HG03103 (cell line): ENCODE data around the gene AFAP1L2.

Experiments used
- ATAC-seq: cut with Tn5 transposase; IDR thresholded peaks from one replicate; pipeline ENCODE4 v1.9.1; 2021; ENCODE audit warnings: low read depth; ENCODE audit not compliant: unreplicated experiment

Gene AFAP1L2

GRCh38 chr10:114418109-114418508 lies 13.8 kb upstream of the AFAP1L2 start:
- ATAC-seq, result no peak

DNA sequence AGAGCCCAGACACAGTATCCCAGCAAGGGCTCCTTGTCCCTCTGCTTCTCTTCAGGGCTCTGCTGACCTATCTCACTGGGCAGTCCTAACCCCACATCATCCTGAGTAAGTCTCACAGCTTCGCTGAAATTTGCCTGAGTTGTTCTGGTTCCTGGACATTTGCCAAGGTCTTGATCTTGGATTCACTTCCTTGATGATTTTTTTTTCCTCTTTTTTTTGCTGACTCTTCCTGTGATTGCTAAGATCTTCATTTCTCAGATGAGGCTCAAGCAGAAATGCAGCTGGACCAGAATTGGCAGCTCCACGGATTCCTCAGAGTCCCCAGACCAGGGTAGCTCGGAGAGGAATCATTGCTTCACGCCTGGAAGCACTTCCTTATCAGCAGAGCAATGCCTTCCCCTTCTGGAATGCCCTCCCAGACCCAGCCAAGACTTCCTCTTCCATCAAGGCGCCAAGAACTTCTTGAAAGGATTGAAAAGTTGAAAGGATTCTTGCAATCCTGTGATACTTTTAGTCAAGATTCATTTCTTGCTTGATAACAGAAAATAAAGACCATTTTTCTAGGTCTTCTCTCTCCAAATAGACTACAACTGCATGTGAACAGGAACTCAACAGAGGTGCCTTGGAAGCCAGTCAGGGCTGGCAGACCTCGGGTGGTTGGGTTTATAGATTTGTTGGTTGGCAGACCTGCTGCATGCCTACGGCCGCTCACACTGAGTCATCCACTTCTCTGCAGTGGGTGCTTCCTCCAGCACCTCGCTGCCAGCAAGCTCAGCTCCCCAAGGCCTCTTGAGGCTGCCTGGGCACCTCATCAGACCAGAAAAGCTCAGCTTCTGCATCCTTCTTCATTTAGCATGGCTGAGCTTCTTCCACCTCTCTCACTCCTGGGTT lies 8.8 kb upstream of the AFAP1L2 start:
- ATAC-seq, result no peak

GRCh38 chr10:114408968-114409444 lies 4.7 kb upstream of the AFAP1L2 start:
- ATAC-seq, result no peak

GRCh38 chr10:114408112-114408967 lies 4.0 kb upstream of the AFAP1L2 start:
- no peak for ATAC-seq

DNA sequence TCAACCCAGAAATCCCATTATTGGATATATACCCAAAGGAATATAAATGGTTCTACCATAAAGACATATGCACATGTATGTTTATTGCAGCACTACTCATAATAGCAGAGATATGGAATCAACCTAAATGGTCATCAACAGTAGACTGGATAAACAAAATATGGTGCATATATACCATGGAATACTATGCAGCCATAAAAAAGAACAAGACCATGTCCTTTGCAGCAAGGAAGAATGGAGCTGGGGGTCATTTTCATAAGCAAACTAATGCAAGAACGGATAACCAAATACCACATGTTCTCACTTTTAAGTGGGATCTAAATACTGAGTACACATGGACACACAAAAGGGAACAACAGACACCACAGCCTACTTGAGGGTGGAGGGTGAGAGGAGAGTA lies 2.2 kb upstream of the AFAP1L2 start:
- no peak for ATAC-seq

DNA sequence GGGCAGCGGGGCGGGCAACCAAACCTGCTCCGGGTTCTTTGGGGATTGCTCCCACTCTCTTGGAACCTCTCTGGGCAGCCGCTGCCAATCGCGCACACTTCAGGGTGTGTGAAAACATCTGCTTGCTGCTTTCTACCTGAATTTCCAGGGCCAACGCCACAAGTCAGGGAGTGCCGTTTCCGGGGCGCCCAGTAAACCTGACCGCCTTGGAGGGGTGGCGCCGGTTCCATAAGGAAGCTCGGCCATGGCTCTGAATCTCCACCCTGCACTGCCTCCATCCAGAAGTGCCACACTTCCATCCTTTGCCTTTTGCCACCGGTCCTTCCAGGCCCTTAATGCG lies 679 bp upstream of the AFAP1L2 start:
- no peak for ATAC-seq

DNA sequence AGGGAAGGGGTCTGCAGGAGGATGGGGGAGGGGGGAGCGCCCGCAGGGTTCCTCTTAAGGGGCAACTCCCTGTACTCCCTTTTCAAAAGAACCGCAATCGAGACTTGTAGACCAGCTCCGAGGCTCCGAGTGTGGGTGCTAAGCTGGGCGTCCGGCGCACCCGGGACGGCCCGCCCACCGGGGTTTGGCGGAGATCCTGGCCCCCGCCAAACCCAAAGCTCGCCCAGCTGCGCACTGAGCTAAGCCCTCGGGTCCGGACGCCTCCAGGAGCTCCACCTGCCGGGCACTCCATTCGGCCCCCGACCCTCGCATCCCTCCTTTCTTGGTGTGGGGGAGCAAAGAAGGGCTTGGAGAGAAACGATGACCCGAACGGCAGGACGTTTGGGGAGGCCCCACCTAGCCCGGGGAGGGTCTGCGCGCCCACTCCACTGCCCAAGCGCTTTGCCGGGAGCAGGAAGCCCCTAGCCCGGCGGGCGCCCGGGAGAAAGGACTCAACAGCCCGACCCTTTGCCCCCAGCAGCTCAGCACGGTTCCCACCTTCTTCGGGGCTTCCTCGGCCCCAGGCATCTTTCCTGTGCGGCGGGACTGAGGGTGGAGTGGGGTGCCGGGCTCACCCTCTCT lies 651 bp downstream of the AFAP1L2 start:
- ATAC-seq, result no peak

- ATAC-seq, result no peak
Measured at GRCh38 chr10:114402871-114403540, 1.3 kb downstream of the AFAP1L2 start.

DNA sequence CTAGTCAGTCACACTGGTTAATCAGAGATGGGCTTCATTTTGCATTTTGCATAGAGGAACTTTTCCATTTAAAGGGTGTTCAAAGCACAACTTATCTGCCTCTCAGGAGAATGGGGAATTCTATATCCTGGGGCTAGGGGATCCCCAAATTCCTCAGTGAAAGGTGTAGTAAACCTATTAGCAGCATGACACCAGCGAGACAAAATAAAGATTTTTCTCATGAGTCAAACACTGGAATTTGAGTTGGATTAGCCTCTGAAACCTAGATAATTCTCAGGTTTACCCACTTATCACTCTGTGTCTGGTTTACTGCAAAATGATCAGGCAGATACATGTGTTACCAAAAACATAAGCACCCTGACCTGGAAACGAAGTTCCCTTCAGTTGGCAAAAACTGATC lies 2.1 kb downstream of the AFAP1L2 start:
- no peak for ATAC-seq

- ATAC-seq, result no peak
Measured at GRCh38 chr10:114401195-114401791, 3.0 kb downstream of the AFAP1L2 start.

- ATAC-seq, result no peak
Measured at GRCh38 chr10:114400091-114400490, 4.2 kb downstream of the AFAP1L2 start.

GRCh38 chr10:114399576-114399975 lies 4.7 kb downstream of the AFAP1L2 start:
- ATAC-seq, result no peak

GRCh38 chr10:114398587-114399331 lies 5.5 kb downstream of the AFAP1L2 start:
- no peak for ATAC-seq

DNA sequence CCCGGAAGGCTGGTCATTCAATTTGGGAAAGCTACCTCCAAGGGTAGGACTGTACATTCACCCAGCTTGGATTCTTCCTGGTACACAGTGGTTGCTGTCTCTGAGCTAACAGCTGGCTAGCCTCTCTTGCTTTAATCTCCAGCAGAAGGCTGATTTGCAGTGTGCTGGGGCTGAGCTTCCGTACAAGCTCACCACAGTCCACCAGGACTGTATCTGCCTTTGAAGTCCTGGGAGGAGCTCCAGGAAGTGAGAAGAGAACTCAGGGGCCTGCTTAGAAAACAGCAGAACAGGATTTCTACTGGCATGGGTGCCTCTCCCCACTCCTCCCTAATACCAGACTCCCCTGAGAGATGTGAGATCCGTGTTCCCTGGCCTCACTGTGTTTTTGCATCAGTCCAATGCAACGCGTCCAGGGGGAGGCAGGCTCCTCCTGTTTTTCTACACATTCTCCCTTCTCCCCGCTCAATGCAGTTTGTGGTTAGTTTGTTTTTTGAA lies 6.6 kb downstream of the AFAP1L2 start:
- ATAC-seq, result no peak

GRCh38 chr10:114396464-114396863 lies 7.8 kb downstream of the AFAP1L2 start:
- no peak for ATAC-seq

DNA sequence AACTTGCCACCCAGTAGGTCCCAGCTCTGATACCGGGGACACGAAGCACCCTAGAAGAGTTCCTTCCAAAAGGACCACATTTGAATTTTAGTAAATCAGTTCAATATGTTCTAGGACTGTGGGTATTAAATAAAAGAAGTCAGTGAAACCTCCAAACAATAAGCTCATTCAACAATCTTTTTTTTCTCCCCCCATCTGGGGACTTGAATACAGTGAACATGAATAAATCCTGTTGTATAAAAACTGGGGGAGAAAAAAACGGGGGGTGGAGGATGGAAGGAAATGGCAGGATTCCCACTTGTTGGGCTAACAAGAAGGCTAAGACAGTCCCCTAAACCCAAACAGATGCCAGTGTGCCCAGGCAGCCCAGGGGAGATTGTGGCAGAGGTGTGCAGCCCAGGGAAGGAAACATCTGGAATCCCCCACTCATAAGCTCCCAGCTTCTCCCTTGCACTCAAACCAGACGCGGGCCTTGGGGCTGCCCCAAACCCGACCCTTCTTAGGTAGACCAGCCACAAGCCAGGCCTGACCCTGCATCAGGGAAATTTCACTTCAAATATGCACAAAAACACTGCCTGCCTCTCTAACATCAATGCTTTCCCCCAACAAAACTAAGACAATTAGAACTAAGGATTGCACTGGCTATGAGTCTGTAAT lies 8.8 kb downstream of the AFAP1L2 start:
- ATAC-seq, result no peak

DNA sequence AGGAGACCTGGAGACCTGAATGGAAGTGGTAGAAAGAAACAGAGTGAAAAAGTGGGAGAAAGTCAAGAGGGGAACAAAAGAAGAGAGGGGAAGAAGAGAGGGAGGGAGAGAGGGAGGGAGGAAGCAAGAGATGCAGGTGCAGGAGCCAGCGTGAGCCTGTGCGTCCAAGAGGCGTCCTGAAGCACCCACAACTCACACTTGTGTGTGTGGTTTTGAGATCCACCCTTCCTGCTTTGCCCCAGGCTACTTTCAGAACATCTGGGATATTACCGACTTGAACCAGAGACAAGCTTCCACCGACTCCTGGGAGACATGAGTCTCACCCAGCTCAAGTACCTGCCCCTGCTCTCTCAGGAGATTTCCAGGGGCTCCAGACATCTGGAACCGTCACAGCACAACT lies 9.8 kb downstream of the AFAP1L2 start:
- no peak for ATAC-seq

- ATAC-seq, result no peak
Measured at GRCh38 chr10:114393886-114394285, 10.4 kb downstream of the AFAP1L2 start.

GRCh38 chr10:114393482-114393881 lies 10.8 kb downstream of the AFAP1L2 start:
- ATAC-seq, result no peak
